ENCODE measurements around the gene MALT1. TPM values are rescaled to one million over a fixed set of nuclear protein-coding genes. Genes with fewer than 3 reads are reported as not detected.
"Not testable (repeated sequence)": the region's sequence is repeated elsewhere in the genome, so short reads cannot be mapped to it uniquely, and the experiment has no call there.

The MALT1 gene
- total RNA-seq, 8 experiments from 2014 or later, result 10.0 to 15.5 (median 13.7) TPM

GRCh38 chr18:58761241-58761969, 90.1 kb downstream of the MALT1 start:
- in situ Hi-C loops (cut with MboI; ENCODE audit: low pct_unique_long_range_greater_than_20kb in 2 of 9, low sequenced_read_pairs in 9 of 9, unreplicated experiment in 9 of 9), result loop anchor here in 8 of 9 experiments (5.0 to 25.0 kb wide), 6 partner anchors 224 to 874 kb away; no protein-coding TSS in a partner anchor
- no peaks in the 10 kb centered on the region for H3K4me1 ChIP-seq (replicated peaks in 1 of 2)
- ATAC-seq (replicated peaks in 6 of 8), result peak in 4 of 8 experiments; percentile 9 to 46 (median 26)
- no peak overlapping the region for H3K4me3 ChIP-seq
- no peak overlapping the region for H3K27ac ChIP-seq
- 33 to 95% (median 87%) methylated on average over 3 to 11 of the region's 14 CpGs for WGBS, 10 experiments

- in situ Hi-C loops (cut with MboI; ENCODE audit: low pct_unique_long_range_greater_than_20kb in 2 of 9, low sequenced_read_pairs in 9 of 9, unreplicated experiment in 9 of 9), result loop anchor here in 8 of 9 experiments (5.0 to 25.0 kb wide), 6 partner anchors 225 to 875 kb away; no protein-coding TSS in a partner anchor
- WGBS, 10 experiments, result 46 to 97% (median 93%) methylated on average over 2 to 7 of the region's 15 CpGs; no CpG with 5 or more reads in 3 of the 10 experiments
- no peak overlapping the region for H3K27ac ChIP-seq
- no peak overlapping the region for H3K4me3 ChIP-seq
- H3K4me1 ChIP-seq (replicated peaks in 1 of 2), result no peaks in the 10 kb centered on the region
- peak in 1 of 8 experiments; percentile 18 for ATAC-seq (replicated peaks in 6 of 8)
Measured at GRCh38 chr18:58761970-58762780, 90.9 kb downstream of the MALT1 start.

GRCh38 chr18:58762781-58763171, 91.5 kb downstream of the MALT1 start:
- peaks cover 0 to 2% of the 10 kb centered on the region in 2 donors for H3K4me1 ChIP-seq (replicated peaks in 1 of 2)
- no peak for ATAC-seq (replicated peaks in 6 of 8)
- H3K4me3 ChIP-seq, result no peak overlapping the region
- in situ Hi-C loops (cut with MboI; ENCODE audit: low pct_unique_long_range_greater_than_20kb in 2 of 9, low sequenced_read_pairs in 9 of 9, unreplicated experiment in 9 of 9), result loop anchor here in 8 of 9 experiments (5.0 to 25.0 kb wide), 6 partner anchors 225 to 875 kb away; no protein-coding TSS in a partner anchor
- whole genome bisulfite sequencing, 10 experiments, result 20 to 100% (median 97%) methylated on average over 1 to 6 of the region's 10 CpGs; no CpG with 5 or more reads in 3 of the 10 experiments
- H3K27ac ChIP-seq, result no peak overlapping the region

GRCh38 chr18:58766164-58766563, 94.9 kb downstream of the MALT1 start:
- peaks cover 7 to 9% of the 10 kb centered on the region in 2 donors for H3K4me1 ChIP-seq (replicated peaks in 1 of 2)
- no peak overlapping the region for H3K27ac ChIP-seq
- H3K4me3 ChIP-seq, result no peak overlapping the region
- no peak for ATAC-seq (replicated peaks in 6 of 8)
- in situ Hi-C loops (cut with MboI; ENCODE audit: low pct_unique_long_range_greater_than_20kb in 2 of 9, low sequenced_read_pairs in 9 of 9, unreplicated experiment in 9 of 9), result loop anchor here in 8 of 9 experiments (10.0 to 25.0 kb wide), 5 partner anchors 229 to 879 kb away; no protein-coding TSS in a partner anchor
- WGBS, 10 experiments, result 0 to 100% (median 63%) methylated on average over 1 to 3 of the region's 3 CpGs; no CpG with 5 or more reads in 1 of the 10 experiments

- no peak overlapping the region for H3K27ac ChIP-seq
- H3K4me1 ChIP-seq (replicated peaks in 1 of 2), result peaks cover 7 to 9% of the 10 kb centered on the region in 2 donors
- no peak for ATAC-seq (replicated peaks in 6 of 8)
- in situ Hi-C loops (cut with MboI; ENCODE audit: low pct_unique_long_range_greater_than_20kb in 2 of 9, low sequenced_read_pairs in 9 of 9, unreplicated experiment in 9 of 9), result loop anchor here in 8 of 9 experiments (10.0 to 25.0 kb wide), 5 partner anchors 230 to 880 kb away; no protein-coding TSS in a partner anchor
- WGBS, 10 experiments, result 38 to 90% (median 77%) methylated on average over 1 to 7 of the region's 7 CpGs
- no peak overlapping the region for H3K4me3 ChIP-seq
Measured at GRCh38 chr18:58766946-58767345, 95.7 kb downstream of the MALT1 start.

- ATAC-seq (replicated peaks in 6 of 8), result peak; percentile 95 to 99 (median 97)
- 0 to 31% (median 10%) methylated on average over 1 to 7 of the region's 40 CpGs; no CpG with 5 or more reads in 6 of the 10 experiments for WGBS, 10 experiments
- H3K4me1 ChIP-seq (replicated peaks in 1 of 2), result peaks cover 7 to 9% of the 10 kb centered on the region in 2 donors
- peak overlapping the region; percentile 2 to 30 (median 14) for H3K4me3 ChIP-seq
- H3K27ac ChIP-seq, result no peak overlapping the region
- in situ Hi-C loops (cut with MboI; ENCODE audit: low pct_unique_long_range_greater_than_20kb in 2 of 9, low sequenced_read_pairs in 9 of 9, unreplicated experiment in 9 of 9), result loop anchor here in 8 of 9 experiments (10.0 to 25.0 kb wide), 5 partner anchors 231 to 881 kb away; no protein-coding TSS in a partner anchor
Measured at GRCh38 chr18:58768293-58768974, 97.2 kb downstream of the MALT1 start.

GRCh38 chr18:58769321-58769720, 98.1 kb downstream of the MALT1 start:
- Histone ChIP-seq H3K4me1 (replicated peaks in 1 of 2) (peaks cover 7 to 9% of the 10 kb centered on the region in 2 donors), H3K4me3 (no peak overlapping the region), H3K27ac (no peak overlapping the region)
- 42 to 100% (median 78%) methylated on average over 2 to 8 of the region's 8 CpGs; no CpG with 5 or more reads in 1 of the 10 experiments for WGBS, 10 experiments
- no peak for ATAC-seq (replicated peaks in 6 of 8)
- in situ Hi-C loops (cut with MboI; ENCODE audit: low pct_unique_long_range_greater_than_20kb in 2 of 9, low sequenced_read_pairs in 9 of 9, unreplicated experiment in 9 of 9), result loop anchor here in 8 of 9 experiments (10.0 to 25.0 kb wide), 5 partner anchors 232 to 882 kb away; no protein-coding TSS in a partner anchor

GRCh38 chr18:58770601-58771000, 99.3 kb downstream of the MALT1 start:
- H3K27ac ChIP-seq, result no peak overlapping the region
- 29 to 100% (median 90%) methylated on average over 1 of the region's 1 CpG; no CpG with 5 or more reads in 3 of the 10 experiments for WGBS, 10 experiments
- in situ Hi-C loops (cut with MboI; ENCODE audit: low pct_unique_long_range_greater_than_20kb in 2 of 9, low sequenced_read_pairs in 9 of 9, unreplicated experiment in 9 of 9), result loop anchor here in 7 of 9 experiments (10.0 to 25.0 kb wide), 4 partner anchors 233 to 883 kb away; no protein-coding TSS in a partner anchor

GRCh38 chr18:58772161-58772560, 100.9 kb downstream of the MALT1 start:
- in situ Hi-C loops (cut with MboI; ENCODE audit: low pct_unique_long_range_greater_than_20kb in 2 of 9, low sequenced_read_pairs in 9 of 9, unreplicated experiment in 9 of 9), result loop anchor here in 7 of 9 experiments (10.0 to 25.0 kb wide), 4 partner anchors 235 to 885 kb away; no protein-coding TSS in a partner anchor
- ATAC-seq (replicated peaks in 6 of 8), result no peak
- peaks cover 7 to 9% of the 10 kb centered on the region in 2 donors for H3K4me1 ChIP-seq (replicated peaks in 1 of 2)
- no peak overlapping the region for H3K4me3 ChIP-seq
- 25 to 81% (median 48%) methylated on average over 1 to 4 of the region's 4 CpGs; no CpG with 5 or more reads in 5 of the 10 experiments for WGBS, 10 experiments
- H3K27ac ChIP-seq, result no peak overlapping the region

More at GRCh38 chr18:58770601-58771000, 99.3 kb downstream of the MALT1 start:
- Histone ChIP-seq H3K4me3 (no peak overlapping the region), H3K4me1 (replicated peaks in 1 of 2) (peaks cover 7 to 9% of the 10 kb centered on the region in 2 donors)
- ATAC-seq (replicated peaks in 6 of 8), result no peak

- 17 to 100% (median 100%) methylated on average over 1 to 3 of the region's 3 CpGs; no CpG with 5 or more reads in 5 of the 10 experiments for WGBS, 10 experiments
- no peaks in the 10 kb centered on the region for H3K4me1 ChIP-seq (replicated peaks in 1 of 2)
- in situ Hi-C loops (cut with MboI; ENCODE audit: low pct_unique_long_range_greater_than_20kb in 2 of 9, low sequenced_read_pairs in 9 of 9, unreplicated experiment in 9 of 9), result loop anchor here in 5 of 9 experiments (10.0 to 25.0 kb wide), 2 partner anchors 289 to 611 kb away; no protein-coding TSS in a partner anchor
- ATAC-seq (replicated peaks in 6 of 8), result peak in 3 of 8 experiments; percentile 32 to 48 (median 47)
- no peak overlapping the region for H3K27ac ChIP-seq
- H3K4me3 ChIP-seq, result no peak overlapping the region
Measured at GRCh38 chr18:58776084-58776483, 104.8 kb downstream of the MALT1 start.

- in situ Hi-C loops (cut with MboI; ENCODE audit: low pct_unique_long_range_greater_than_20kb in 2 of 9, low sequenced_read_pairs in 9 of 9, unreplicated experiment in 9 of 9), result loop anchor here in 5 of 9 experiments (10.0 to 25.0 kb wide), 2 partner anchors 288 to 611 kb away; no protein-coding TSS in a partner anchor
- not testable (repeated sequence) for H3K4me1 ChIP-seq (replicated peaks in 1 of 2); ATAC-seq (replicated peaks in 6 of 8); H3K4me3 ChIP-seq; H3K27ac ChIP-seq
- 59 to 100% (median 75%) methylated on average over 1 to 3 of the region's 4 CpGs; no CpG with 5 or more reads in 4 of the 10 experiments for WGBS, 10 experiments
Measured at GRCh38 chr18:58776541-58776940, 105.3 kb downstream of the MALT1 start.

Measured in motor neuron (in vitro differentiated cells).